Measurements from ENCODE around the gene RGS9BP.
A peak's percentile ranks its signal among the peaks of the same experiment; 100 is the strongest.

Gene RGS9BP

DNA sequence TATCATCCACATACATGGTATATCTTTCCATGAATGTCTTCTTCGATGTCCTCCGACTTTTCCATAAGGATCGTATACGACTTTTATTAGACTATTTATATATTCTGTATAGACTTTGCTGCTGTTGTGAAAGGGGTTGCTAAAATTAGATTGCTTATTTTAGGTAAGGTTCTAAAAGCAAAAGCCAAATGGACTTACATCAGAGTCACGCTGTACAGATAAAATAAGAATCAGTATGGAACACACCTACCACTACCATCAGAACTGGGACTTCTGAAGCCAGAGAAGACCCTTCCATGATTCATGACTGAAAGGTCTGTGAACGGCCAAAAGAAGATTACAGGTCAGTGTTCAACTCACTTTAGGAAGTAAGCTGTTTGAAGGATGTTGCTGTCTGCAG is 9.6 kb upstream of the RGS9BP start:
- no peak for DNase-seq (ENCODE audit: low read depth)
- TF ChIP-seq, protein P1, sequence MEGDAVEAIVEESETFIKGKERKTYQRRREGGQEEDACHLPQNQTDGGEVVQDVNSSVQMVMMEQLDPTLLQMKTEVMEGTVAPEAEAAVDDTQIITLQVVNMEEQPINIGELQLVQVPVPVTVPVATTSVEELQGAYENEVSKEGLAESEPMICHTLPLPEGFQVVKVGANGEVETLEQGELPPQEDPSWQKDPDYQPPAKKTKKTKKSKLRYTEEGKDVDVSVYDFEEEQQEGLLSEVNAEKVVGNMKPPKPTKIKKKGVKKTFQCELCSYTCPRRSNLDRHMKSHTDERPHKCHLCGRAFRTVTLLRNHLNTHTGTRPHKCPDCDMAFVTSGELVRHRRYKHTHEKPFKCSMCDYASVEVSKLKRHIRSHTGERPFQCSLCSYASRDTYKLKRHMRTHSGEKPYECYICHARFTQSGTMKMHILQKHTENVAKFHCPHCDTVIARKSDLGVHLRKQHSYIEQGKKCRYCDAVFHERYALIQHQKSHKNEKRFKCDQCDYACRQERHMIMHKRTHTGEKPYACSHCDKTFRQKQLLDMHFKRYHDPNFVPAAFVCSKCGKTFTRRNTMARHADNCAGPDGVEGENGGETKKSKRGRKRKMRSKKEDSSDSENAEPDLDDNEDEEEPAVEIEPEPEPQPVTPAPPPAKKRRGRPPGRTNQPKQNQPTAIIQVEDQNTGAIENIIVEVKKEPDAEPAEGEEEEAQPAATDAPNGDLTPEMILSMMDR (conservative IDR thresholded peaks at IDR 0.05; ENCODE audit: control insufficient read depth, insufficient read depth, low read depth, low read length) = no peak
- H3K4me3 ChIP-seq (ENCODE audit: control insufficient read depth, low read depth, low read length) = no peak overlapping the region

DNA sequence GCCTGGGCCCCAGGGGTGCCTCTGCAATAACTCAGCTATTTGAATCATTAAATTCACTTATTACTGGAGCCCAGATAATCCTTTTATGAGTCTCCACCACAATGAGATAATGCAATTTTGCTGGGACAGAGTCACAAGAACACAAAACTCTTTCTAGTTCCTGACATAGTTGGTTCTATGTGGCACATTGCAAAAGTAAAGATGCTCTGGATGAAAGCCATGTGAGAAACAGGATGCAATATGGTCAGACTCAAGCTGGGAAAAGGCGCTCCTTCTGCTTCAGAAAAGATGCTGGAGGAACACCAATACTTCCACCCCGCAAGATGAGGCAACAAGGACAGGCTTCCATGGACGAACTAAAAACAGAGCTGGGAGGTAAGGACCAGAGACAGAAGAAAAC is 6.3 kb upstream of the RGS9BP start:
- H3K4me3 ChIP-seq (ENCODE audit: control insufficient read depth, low read depth, low read length) = no peak overlapping the region
- TF ChIP-seq, protein P1 (conservative IDR thresholded peaks at IDR 0.05; ENCODE audit: control insufficient read depth, insufficient read depth, low read depth, low read length) = no peak
- DNase-seq (ENCODE audit: low read depth) = no peak

DNA sequence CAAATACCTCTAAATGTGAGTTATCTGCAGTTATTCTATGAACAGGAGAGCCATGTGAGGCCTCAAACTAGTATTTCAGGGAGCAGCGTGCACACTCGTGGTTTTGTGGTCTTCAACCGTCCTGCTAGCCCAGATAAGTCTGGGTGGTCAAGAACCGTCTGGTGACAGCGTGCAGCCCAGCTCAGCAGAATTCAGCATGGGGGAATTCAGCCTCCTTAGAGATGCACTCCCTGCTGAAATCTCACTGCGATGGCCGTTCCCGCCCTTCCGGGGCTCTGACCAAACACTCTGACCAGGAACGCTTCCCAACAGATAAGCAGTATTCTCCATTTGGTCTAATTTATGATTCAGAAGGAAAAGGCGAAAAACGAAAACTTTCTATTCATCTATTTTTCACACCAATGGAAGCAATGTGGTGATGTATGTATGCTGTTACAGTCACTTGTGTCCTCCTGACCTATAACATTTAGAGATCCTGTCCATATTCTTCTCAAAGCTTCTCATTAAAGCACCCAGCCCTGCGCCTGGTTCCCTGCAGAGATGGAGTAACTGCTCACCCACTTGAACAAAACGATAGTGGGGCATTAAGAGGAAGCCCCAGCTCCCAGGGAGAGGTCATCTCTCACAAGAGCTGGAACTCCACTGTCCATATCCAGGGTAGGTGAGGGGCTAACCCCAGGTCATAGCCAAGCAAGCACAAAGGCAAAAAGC is 3.6 kb upstream of the RGS9BP start:
- TF ChIP-seq, protein P1 (conservative IDR thresholded peaks at IDR 0.05; ENCODE audit: control insufficient read depth, insufficient read depth, low read depth, low read length) = no peak
- H3K4me3 ChIP-seq (ENCODE audit: control insufficient read depth, low read depth, low read length) = no peak overlapping the region
- DNase-seq (ENCODE audit: low read depth) = no peak

DNA sequence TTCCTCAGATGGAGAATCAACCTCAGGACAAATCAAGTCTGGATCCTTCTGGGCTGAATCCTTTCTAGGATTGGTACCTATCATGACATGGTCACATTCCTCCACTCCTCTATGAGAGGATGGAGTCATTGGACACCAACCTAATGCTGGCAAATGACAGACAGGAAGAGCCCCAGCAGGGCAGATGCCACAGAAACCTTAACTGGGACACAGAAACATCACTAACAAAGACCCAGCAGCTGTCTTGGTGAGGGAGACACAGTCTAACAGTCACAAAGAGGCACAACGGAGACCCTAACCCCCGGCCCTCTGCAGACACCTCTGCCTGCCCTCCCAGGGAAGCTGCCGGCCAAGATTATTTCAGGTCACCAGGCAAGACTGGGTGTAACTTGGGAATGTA is 2.8 kb upstream of the RGS9BP start:
- DNase-seq (ENCODE audit: low read depth) = no peak
- TF ChIP-seq, protein P1 (conservative IDR thresholded peaks at IDR 0.05; ENCODE audit: control insufficient read depth, insufficient read depth, low read depth, low read length) = no peak
- no peak overlapping the region for H3K4me3 ChIP-seq (ENCODE audit: control insufficient read depth, low read depth, low read length)

DNA sequence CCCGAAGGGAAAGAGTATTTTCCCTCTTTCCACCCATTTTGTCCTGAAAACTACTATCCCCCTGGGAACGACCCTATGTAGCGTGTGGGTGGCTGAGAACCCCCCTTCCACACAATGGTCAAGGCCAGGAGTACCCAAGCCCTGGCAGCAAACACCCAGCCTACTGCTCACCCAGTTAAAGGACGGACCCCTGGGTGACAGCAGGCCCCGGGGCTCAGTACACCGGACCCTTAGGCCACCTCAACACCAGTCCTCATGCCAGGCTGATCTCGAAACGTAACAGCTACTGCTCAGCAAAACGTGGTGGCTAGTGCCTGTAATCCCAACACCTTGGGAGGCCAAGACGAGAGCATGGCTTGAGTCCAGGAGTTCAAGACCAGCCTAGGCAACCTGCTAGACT is 2.1 kb upstream of the RGS9BP start:
- DNase-seq (ENCODE audit: low read depth) = no peak
- peak overlapping the region; percentile 84 for H3K4me3 ChIP-seq (ENCODE audit: control insufficient read depth, low read depth, low read length)

DNA sequence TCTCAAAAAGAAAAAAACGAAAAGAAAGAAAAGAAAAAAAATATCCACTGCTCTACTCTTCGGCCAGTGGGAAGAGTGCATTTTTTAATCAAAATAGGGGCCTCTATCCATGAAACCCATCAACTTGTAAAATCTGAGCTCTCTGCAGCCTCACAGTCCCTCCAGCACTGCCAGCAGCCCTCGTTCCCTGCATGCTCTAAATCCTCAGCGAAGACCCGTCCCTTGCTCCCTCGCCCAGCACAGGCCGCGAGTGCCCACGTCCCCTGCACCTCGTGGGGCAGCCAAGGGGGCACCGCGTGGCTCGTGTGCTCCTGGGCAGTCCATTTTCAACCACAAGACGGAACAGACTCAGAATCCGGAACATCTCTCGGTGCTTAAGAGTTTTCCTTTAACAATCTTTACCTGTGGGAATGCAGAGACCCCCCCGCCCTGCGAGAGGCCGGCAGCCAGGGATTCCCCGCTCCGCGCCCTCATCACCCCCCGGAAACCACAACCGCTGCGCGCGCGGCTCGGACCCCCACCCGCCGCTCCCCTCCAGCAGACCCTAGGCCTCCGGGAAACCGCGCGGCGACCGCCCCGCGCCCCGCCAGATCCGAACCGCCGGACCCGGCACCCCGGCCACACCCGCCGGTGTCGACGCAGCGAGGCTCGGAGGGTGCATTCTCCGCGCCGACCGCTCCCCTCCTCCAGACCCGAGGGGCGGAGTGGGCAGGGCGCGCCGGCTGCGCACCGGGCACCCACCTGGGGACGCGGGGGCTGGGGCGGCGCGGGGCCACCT is 1.3 kb upstream of the RGS9BP start:
- peak overlapping the region; percentile 84 for H3K4me3 ChIP-seq (ENCODE audit: control insufficient read depth, low read depth, low read length)
- DNase-seq (ENCODE audit: low read depth) = no peak
- TF ChIP-seq, protein P1 (conservative IDR thresholded peaks at IDR 0.05; ENCODE audit: control insufficient read depth, insufficient read depth, low read depth, low read length) = no peak

More for the DNA sequence above, 2.1 kb upstream of the RGS9BP start:
- TF ChIP-seq, protein P1 (conservative IDR thresholded peaks at IDR 0.05; ENCODE audit: control insufficient read depth, insufficient read depth, low read depth, low read length) = no peak
